GM21367 (cell line): ENCODE data around the gene TBC1D24.

ENCODE experiments used
- ATAC-seq: cut with Tn5 transposase; IDR thresholded peaks from one replicate; pipeline ENCODE4 v1.9.1; 2021; ENCODE audit not compliant: unreplicated experiment

Gene TBC1D24

GRCh38 chr16:2515180-2515851 lies 40.4 kb downstream of the TBC1D24 start:
- no peak for ATAC-seq

- ATAC-seq = no peak
These were observed 41.7 kb downstream of the TBC1D24 start for GRCh38 chr16:2516391-2517240.

GRCh38 chr16:2517954-2518605 lies 43.2 kb downstream of the TBC1D24 start:
- ATAC-seq = no peak

- no peak for ATAC-seq
These were observed 44.1 kb downstream of the TBC1D24 start for GRCh38 chr16:2518823-2519710.

- no peak for ATAC-seq
These were observed 44.8 kb downstream of the TBC1D24 start for GRCh38 chr16:2519711-2520080.

GRCh38 chr16:2520097-2520783 lies 45.3 kb downstream of the TBC1D24 start, which contains the start of gene AMDHD2:
AMDHD2 (plus strand) TSS chr16:2520371; CDS start chr16:2520459, 88 bp downstream.
- no peak for ATAC-seq

GRCh38 chr16:2520784-2521531 lies 46.0 kb downstream of the TBC1D24 start:
- no peak for ATAC-seq

- no peak for ATAC-seq
These were observed 48.9 kb downstream of the TBC1D24 start for GRCh38 chr16:2523801-2524231.

GRCh38 chr16:2524339-2524938 lies 49.5 kb downstream of the TBC1D24 start:
- ATAC-seq = no peak

GRCh38 chr16:2526135-2526534 lies 51.2 kb downstream of the TBC1D24 start:
- no peak for ATAC-seq

GRCh38 chr16:2527071-2527783 lies 52.3 kb downstream of the TBC1D24 start:
- ATAC-seq = no peak

GRCh38 chr16:2527784-2528100 lies 52.8 kb downstream of the TBC1D24 start:
- ATAC-seq = no peak

- ATAC-seq = no peak
These were observed 53.5 kb downstream of the TBC1D24 start for GRCh38 chr16:2528161-2529060.

- ATAC-seq = no peak
These were observed 54.4 kb downstream of the TBC1D24 start for GRCh38 chr16:2529061-2529931.

- ATAC-seq = no peak
These were observed 55.2 kb downstream of the TBC1D24 start for GRCh38 chr16:2529961-2530628.
